Gastrocnemius medialis (tissue), 4 donors: ENCODE results near the gene ADAMTS19. TPM values are rescaled to one million over a fixed set of nuclear protein-coding genes. Genes with fewer than 3 reads are reported as not detected.

Experiments
- ATAC-seq, 2 donors: fragments of 150-250 bp; one replicate each; pipeline ENCODE4 v1.9.1; 2016
- DNase-seq, 2 donors: peaks; one replicate each; pipeline ENCODE4 v3.0.0-alpha.2; 2019
- H3K27ac ChIP-seq, 4 donors: fragments of 200-600 bp; sonication (generic); 1 replicate in 1 of 4; 2 replicates in 3 of 4; pipeline ENCODE4 v1.5.1; 2016 to 2018; ENCODE audit warnings: mild to moderate bottlenecking in 2 of 4, moderate library complexity in 1 of 4
- H3K27me3 ChIP-seq, 3 donors: fragments of 200-600 bp; sonication (generic) in 2 of 3; 1 replicate in 1 of 3; 2 replicates in 2 of 3; pipeline versions ENCODE4 v1.5.1 to v1.6.0; 2016 to 2019; ENCODE audit warnings: mild to moderate bottlenecking in 1 of 3, moderate library complexity in 1 of 3
- H3K36me3 ChIP-seq, 2 donors: fragments of 200-600 bp; sonication (generic) in 1 of 2; one replicate each; pipeline ENCODE4 v1.5.1; 2017 to 2018
- H3K4me1 ChIP-seq, 2 donors: fragments of 200-600 bp; sonication (generic) in 1 of 2; one replicate each; pipeline ENCODE4 v1.5.1; 2016 to 2017; ENCODE audit warnings: mild to moderate bottlenecking in 2 of 2
- H3K4me3 ChIP-seq, 4 donors: fragments of 200-600 bp; sonication (generic) in 3 of 4; 1 replicate in 1 of 4; 2 replicates in 3 of 4; pipeline ENCODE4 v1.5.1; 2016 to 2019; ENCODE audit warnings: mild to moderate bottlenecking in 2 of 4
- H3K9me3 ChIP-seq, 3 donors: fragments of 200-600 bp; sonication (generic) in 2 of 3; 1 replicate in 1 of 3; 2 replicates in 2 of 3; pipeline ENCODE4 v1.5.1; 2016 to 2019
- CTCF ChIP-seq, 5 experiments: fragments of 450-650 bp in 3 of 5; fragments of 200-600 bp in 2 of 5; sonication (generic) in 2 of 5; IDR thresholded peaks in 4 of 5; conservative IDR thresholded peaks in 1 of 5; 1 replicate in 4 of 5; 2 replicates in 1 of 5; pipeline ENCODE4 v1.5.1; 2016 to 2019; ENCODE audit warnings: antibody characterized with exemption in 5 of 5, mild to moderate bottlenecking in 3 of 5, moderate library complexity in 3 of 5
- POLR2A ChIP-seq, 2 donors: fragments of 450-650 bp; IDR thresholded peaks; one replicate each; pipeline ENCODE4 v1.6.1; 2017; ENCODE audit warnings: antibody characterized with exemption in 2 of 2, mild to moderate bottlenecking in 2 of 2, moderate library complexity in 2 of 2
- in situ Hi-C, 4 donors: fragments of 200-750 bp; cut with MboI; loops; one replicate each; pipeline versions ENCODE4 v1.15.0 to v1.8.0; 2017; ENCODE audit warnings: low sequenced_read_pairs in 4 of 4
- intact Hi-C: fragments of 100-400 bp; cut with DNase I; formaldehyde crosslinking; loops from one replicate; pipeline ENCODE4 v1.15.1; 2023; ENCODE audit warnings: low total_unique reads
- total RNA-seq, 4 donors: library from RNA; depleted of rRNA; stranded (reverse); fragments of >200 nt; gene quantifications; one replicate each; pipeline versions ENCODE4 v1.1.0 to v1.2.3, GENCODE V29; 2016

ADAMTS19 gene
- total RNA-seq, 4 donors from 2014 or later: 0.36 to 2.4 (median 0.80) TPM

- TF ChIP-seq POLR2A (IDR thresholded peaks at IDR 0.05): no peak
- TF ChIP-seq CTCF (IDR thresholded peaks at IDR 0.05 in 4 of 5, conservative IDR thresholded peaks at IDR 0.05 in 1 of 5): no peak
- Histone ChIP-seq H3K36me3 (no peaks in the 10 kb centered on the region), H3K4me1 (no peaks in the 10 kb centered on the region), H3K9me3 (no peaks in the 10 kb centered on the region), H3K27ac (no peak overlapping the region), H3K4me3 (no peak overlapping the region), H3K27me3 (no peaks in the 10 kb centered on the region)
- DNase-seq (no peak), ATAC-seq (no peak)
- intact Hi-C loops: no loop called here
- in situ Hi-C loops: no loop called here
These were observed 133.4 kb downstream of the ADAMTS19 start for GRCh38 chr5:129593525-129593924.

GRCh38 chr5:129601576-129601975 is 141.5 kb downstream of the ADAMTS19 start:
- no peaks in the 10 kb centered on the region for H3K4me1 ChIP-seq
- H3K9me3 ChIP-seq: no peaks in the 10 kb centered on the region
- no peak for DNase-seq
- H3K27ac ChIP-seq: no peak overlapping the region
- no peaks in the 10 kb centered on the region for H3K27me3 ChIP-seq
- H3K4me3 ChIP-seq: no peak overlapping the region
- intact Hi-C loops (no loop called here), in situ Hi-C loops (no loop called here)
- no peak for ATAC-seq
- no peaks in the 10 kb centered on the region for H3K36me3 ChIP-seq
- TF ChIP-seq POLR2A (IDR thresholded peaks at IDR 0.05) (no peak), CTCF (IDR thresholded peaks at IDR 0.05 in 4 of 5, conservative IDR thresholded peaks at IDR 0.05 in 1 of 5) (no peak)

- in situ Hi-C loops: no loop called here
- no peaks in the 10 kb centered on the region for H3K9me3 ChIP-seq
- TF ChIP-seq POLR2A (IDR thresholded peaks at IDR 0.05) (no peak), CTCF (IDR thresholded peaks at IDR 0.05 in 4 of 5, conservative IDR thresholded peaks at IDR 0.05 in 1 of 5) (no peak)
- intact Hi-C loops: no loop called here
- no peak overlapping the region for H3K27ac ChIP-seq
- ATAC-seq: no peak
- H3K27me3 ChIP-seq: no peaks in the 10 kb centered on the region
- H3K4me1 ChIP-seq: no peaks in the 10 kb centered on the region
- H3K4me3 ChIP-seq: no peak overlapping the region
- DNase-seq: no peak
- H3K36me3 ChIP-seq: no peaks in the 10 kb centered on the region
These were observed 148.3 kb downstream of the ADAMTS19 start for GRCh38 chr5:129608350-129608749.

- DNase-seq (no peak), ATAC-seq (no peak)
- Histone ChIP-seq H3K4me1 (no peaks in the 10 kb centered on the region), H3K36me3 (no peaks in the 10 kb centered on the region), H3K27me3 (no peaks in the 10 kb centered on the region), H3K4me3 (no peak overlapping the region), H3K9me3 (no peaks in the 10 kb centered on the region), H3K27ac (no peak overlapping the region)
- TF ChIP-seq POLR2A (IDR thresholded peaks at IDR 0.05) (no peak), CTCF (IDR thresholded peaks at IDR 0.05 in 4 of 5, conservative IDR thresholded peaks at IDR 0.05 in 1 of 5) (no peak)
- intact Hi-C loops (no loop called here), in situ Hi-C loops (no loop called here)
These were observed 149.6 kb downstream of the ADAMTS19 start for GRCh38 chr5:129609710-129610109.

GRCh38 chr5:129616517-129616916 is 156.4 kb downstream of the ADAMTS19 start:
- Histone ChIP-seq H3K36me3 (no peaks in the 10 kb centered on the region), H3K9me3 (no peaks in the 10 kb centered on the region), H3K27ac (no peak overlapping the region), H3K27me3 (no peaks in the 10 kb centered on the region), H3K4me1 (no peaks in the 10 kb centered on the region), H3K4me3 (no peak overlapping the region)
- intact Hi-C loops (no loop called here), in situ Hi-C loops (no loop called here)
- ATAC-seq: no peak
- no peak for DNase-seq
- TF ChIP-seq POLR2A (IDR thresholded peaks at IDR 0.05) (no peak), CTCF (IDR thresholded peaks at IDR 0.05 in 4 of 5, conservative IDR thresholded peaks at IDR 0.05 in 1 of 5) (no peak)
